NCI-H187 treated with DMSO at 0.1 percent for 48 hours (cell line): ENCODE measurements around the gene TRAF3.
"Not testable (repeated sequence)": the region's sequence is repeated elsewhere in the genome, so short reads cannot be mapped to it uniquely, and the experiment has no call there.

Experiments used
- DNase-seq: peaks from one replicate; lab custom pipeline; 2025; lab: John Stamatoyannopoulos, UW

Gene TRAF3

DNA sequence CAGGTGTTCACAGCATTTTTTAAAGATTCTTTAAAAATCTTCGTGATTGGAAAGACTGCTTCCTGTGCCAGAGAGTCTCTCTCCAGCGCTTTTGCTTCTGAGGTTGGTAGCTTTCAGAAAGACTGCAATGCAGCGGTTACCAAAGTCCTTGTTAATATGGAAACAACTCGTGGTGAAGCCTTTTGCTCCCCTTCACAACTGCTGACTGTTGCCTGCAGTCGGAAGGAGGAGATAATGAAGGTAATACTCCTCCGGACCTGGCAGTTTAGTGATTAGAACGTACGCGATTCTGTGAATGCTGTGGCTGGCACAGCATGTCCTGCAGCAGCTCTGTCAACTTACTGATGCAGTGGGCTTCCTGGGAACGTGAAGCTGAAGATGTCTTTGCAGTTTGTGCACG lies 50.9 kb downstream of the TRAF3 start:
- no peak for DNase-seq

DNA sequence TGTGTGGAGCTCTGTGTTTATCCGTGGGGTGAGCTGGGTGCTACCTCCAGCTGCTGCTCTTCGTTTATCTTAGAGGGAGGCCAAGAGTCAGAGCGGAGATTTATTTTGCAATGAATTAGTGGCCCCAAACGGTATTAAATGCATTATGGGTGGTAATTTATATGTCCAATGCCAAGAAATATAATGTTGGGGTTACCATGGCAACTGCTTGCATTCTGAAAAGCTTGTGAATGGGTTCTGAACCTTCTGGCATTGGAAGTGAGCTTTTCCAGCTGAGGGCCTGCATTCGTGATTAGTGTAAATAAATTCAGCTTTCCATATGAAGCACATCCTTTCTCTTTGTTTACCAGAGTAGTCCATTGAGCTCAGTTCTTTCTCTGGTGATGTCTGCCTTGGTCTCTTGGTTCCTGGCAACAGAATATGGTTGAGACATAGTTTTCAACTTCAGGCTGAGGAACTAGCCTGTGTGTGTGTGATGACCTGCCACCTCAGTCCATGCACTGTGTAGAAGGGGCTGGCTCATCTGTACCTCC lies 51.8 kb downstream of the TRAF3 start:
- no peak for DNase-seq

DNA sequence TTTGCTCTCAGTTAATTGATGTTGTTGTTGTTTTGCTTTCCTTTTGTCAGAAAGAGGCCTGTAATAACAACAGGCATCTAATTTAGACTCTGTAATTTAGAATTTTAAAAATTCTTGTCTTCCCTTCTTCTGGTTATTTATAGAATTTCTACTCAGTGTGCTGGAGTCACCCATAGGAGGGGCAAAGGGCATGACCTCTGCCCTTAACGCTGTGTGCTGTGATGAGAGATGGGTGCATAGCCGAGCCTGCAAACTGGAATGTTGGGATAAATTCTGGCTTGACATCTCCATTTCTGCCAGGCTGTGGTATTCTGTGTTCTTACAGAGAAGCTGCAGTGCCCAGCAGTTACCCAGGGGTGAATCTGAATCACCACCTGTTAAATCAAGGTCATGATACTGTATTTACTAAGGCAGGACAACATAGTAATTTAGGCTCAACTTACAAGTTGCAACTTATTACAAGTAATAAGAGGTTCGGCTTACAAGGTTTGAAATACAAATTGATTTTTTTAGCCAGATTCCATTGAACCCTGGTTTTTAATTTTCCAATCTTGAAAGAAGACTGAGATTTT lies 53.3 kb downstream of the TRAF3 start:
- DNase-seq: no peak

DNA sequence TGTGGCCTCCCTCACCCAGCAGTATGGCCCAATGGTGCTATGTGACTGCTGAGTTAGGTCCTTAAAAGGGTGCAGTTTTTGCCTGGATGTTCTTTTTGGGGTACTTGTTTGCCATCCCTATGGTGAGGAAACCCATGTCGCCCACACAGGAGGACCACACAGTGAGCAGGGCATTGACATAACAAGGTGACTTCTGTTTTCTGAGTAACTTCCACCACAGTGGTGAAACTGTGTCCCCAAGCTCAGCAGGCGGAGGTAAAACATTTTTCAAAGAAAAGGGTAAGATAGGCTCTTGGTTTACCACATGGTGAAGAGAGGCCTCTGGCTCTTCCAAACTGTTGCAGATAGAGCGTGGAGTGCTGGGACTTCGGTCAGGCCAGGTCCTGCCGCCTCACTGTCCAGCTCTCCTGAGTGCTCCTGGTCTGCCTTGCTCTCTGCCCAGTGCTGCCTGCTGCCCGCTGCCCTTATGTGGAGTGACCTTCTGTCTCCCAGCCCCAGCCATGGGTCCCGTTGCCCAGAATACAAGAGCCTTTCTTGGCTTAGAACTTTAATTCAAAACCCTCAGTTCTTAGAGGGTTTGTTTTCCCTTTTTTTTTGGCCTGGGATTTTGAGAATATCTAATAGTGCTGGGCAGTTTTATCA lies 54.0 kb downstream of the TRAF3 start:
- DNase-seq: no peak

DNA sequence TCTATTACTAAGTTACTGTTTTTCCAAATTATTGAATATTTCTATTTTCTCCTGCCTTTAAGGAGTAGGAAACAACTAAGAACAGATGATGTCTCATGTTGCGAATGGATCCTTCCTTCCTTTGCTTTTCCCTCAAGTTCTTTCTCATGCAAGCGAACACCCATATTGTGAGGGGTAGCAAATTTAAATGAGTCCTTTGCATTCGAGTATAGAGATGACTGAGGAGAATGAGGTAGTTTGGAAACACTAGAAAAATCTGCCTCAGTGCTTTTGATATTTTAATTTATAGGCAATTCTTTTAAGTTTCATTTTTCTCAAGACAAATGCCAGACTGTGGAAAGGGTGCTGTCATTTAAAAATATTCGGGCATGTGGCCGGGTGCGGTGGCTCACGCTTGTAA lies 56.1 kb downstream of the TRAF3 start:
- no peak for DNase-seq

DNA sequence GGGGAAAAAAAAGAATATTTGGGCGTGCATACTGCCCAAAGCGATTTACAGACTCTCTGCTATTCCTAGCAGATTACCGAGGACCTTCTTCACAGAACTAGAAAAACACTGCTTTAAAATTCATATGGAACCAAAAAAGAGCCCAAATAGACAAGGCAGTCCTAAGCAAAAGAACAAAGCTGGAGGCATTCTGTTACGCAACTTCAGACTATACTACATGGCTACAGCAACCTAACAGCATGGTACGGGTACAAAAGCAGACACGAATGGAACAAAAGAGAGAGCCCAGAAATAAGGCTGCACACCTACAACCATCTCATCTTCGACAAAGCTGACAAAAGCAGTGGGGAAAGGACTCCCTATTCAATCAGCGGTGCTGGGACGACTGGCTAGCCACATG lies 56.7 kb downstream of the TRAF3 start:
- DNase-seq: no peak

DNA sequence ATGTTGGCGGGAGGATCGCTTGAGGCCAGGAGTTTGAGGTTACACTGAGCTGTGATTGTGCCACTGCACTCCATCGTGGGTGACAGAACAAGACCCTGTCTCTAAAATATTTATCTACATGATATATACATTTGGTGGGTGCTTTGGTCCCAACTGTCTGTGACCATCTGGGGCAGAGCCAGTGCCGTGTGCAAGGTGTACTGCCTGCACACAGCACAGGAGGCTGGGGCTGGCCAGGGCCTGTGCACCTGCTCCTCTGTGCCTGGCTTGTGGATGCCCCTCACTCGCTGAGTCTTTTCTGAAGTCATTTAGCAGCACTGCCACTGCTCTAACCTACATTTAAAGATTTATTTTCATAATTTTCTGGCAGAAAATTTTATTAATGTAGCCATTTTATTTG lies 58.7 kb downstream of the TRAF3 start:
- no peak for DNase-seq

DNA sequence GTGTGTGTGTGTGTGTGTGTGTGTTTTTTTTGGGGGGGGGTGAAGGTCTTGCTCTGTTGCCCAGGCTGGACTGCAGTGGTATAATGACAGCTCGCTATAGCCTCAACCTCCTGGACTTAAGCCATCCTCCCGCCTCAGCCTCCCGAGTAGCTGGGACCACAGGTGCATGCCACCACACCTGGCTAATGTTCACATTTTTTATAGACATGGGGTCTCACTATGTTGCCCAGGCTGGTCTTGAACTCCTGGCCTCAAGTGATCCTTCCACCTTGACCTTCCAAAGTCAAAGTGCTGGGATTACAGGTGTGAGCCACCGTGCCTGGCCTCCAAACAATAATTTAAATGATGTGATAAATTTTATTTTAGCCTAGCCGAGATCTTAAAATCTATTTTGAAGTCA lies 59.9 kb downstream of the TRAF3 start:
- not testable (repeated sequence) for DNase-seq

DNA sequence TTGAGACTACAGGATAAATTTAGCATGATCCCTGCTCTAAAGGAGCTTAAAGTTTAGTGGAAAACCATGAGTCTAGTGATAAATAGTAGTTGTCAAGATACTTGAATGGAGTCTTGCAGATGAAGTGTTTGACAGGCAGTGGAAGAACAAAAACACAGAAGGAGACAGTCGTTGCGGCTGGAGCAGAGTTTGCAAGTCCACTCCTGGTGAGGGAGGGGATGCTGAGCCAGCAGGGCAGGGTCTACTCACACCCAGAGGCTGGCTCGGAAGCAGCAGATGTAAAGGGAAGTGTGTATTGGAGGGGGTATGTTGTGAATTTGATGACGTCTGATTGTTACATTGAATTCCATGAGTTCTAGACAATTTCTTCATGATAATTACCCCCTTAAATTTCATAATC lies 61.3 kb downstream of the TRAF3 start:
- DNase-seq: no peak

DNA sequence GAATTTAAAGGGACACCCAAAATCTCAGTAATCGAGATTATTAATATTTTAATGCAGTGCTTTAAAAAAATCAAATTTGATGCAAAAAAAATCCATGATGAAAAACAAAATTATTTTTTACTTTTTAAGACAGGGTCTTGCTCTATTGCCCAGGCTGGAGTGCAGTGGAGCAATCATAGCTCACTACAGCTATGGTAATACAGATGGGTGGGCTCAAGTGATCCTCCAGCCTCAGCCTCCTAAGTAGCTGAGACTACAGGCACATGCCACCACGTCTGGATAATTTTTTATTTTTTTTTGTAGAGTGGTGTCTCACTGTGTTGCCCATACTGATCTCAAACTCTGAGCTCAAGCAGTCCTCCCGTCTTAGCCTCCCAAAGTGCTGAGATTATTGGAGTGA lies 62.9 kb downstream of the TRAF3 start:
- no peak for DNase-seq

DNA sequence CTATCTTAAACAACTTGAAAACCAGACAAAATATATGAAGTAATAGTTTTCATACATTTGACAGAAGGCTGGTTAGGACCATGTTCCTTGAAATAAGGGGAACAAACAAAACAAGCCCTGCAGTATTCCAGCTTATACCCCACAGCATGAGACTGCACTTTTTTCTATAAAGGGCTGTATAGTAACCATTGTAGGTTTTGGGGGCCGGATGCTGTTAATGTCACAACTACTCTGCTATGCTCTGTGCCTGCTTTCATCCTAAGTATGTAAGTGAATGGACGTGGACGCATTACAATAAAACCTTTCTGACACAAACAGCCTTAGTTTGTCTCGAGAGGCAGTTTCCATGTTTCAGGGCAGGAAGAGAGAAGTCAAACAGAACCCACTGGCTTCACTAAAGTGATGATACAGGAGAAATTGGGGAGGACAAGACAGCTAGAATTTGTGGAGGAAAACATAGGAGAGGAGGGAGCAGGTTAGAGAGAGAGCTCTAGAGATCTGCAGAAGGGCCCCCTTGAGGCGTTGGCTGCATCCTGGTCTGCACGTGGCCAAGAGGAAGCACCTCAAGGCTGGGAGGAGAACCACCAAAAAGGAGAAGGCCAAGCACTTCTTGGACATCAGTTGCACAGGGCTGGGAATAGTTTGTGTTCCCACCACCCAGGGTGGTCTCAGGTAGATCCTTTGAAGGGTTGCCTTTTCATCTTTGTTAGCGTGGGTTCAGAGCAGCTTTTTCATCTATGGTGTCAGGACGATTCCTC lies 63.7 kb downstream of the TRAF3 start:
- DNase-seq: no peak

DNA sequence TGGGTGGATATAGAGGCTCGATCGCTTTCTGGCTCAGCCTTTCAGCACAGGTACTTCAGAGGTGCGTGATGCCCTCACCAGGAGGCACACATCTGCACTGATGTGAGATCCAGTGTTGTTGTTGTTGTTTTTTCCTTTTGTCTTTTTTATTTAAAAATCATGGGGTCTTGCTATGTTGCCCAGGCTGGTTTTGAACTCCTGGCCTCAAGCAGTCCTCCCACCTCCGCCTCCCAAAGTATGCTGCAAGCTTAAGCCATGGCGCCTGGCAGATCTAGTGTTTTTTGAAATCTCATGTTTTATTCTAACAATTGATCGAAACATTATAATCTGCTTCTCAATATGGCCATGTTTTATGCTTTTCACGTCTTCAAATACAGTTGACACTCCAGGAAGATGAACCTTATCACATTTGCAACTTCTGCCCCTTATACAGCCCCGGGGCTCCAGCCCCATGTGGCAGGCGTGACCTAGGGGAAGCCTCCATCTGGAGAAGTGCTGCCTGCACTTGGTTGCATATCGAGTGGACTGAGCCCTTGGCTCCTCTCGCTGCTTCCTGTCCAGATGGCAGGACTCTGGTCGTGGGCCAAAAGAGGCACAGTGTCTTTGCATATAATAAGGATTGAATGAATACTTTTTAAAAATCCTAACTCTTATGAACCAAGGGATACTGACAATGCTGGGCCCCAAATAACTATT lies 71.7 kb downstream of the TRAF3 start:
- DNase-seq: no peak

DNA sequence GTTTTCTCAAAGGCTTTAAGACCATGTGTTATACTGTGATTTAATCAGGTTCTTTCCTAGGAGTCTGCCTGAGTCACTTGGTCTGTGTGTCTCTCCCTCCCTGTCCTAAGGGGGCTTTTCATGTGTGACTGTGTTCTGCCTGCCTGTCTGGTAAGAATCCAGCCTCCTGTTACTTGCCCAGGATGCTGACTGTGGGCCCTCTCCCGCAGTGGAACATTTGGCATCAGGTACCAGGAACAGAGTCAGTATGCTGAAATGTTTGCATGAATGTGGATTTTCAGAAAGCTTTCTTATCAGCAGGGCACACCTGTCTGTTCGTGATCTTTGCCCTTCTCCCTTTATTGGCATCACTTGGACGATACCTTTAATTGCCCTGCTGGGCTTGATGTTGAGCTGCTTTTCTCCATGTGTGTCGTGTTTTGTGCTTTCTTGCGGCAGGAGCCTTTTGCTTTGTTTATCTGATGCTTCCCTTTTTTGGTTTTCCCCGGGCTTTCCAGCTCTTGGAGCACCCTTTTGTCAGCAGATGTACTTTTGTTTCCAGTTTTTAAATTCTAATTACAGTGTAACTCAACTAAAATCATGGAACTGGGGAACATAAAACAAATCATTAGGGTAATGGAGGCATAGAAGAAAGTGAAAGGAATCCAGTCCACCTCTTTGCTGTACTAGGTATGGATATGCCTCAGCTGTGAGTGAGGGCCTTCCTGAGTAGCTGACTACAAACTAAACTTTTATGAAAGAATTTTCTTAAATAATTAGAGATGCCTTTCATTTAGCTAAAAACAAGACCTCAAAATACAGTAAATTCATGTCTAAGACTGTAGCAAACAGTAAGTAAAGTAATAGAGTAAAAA lies 72.5 kb downstream of the TRAF3 start:
- no peak for DNase-seq

DNA sequence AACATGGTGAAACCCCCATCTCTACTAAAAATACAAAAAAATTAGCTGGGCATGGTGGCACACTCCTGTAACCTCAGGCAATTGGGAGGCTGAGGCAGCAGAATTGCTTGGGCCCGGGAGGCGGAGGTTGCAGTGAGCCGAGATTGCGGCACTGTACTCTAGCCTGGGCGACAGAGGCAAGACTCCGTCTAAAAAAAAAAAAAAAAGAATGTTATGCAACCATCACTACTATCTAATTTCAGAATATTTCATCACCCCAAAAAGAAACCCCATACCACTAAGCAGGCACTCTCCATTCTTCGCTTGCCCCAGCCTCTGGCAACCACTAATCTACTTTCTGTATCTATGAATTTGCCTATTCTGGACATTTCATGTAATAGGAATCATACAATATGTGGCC lies 76.4 kb downstream of the TRAF3 start:
- no peak for DNase-seq

DNA sequence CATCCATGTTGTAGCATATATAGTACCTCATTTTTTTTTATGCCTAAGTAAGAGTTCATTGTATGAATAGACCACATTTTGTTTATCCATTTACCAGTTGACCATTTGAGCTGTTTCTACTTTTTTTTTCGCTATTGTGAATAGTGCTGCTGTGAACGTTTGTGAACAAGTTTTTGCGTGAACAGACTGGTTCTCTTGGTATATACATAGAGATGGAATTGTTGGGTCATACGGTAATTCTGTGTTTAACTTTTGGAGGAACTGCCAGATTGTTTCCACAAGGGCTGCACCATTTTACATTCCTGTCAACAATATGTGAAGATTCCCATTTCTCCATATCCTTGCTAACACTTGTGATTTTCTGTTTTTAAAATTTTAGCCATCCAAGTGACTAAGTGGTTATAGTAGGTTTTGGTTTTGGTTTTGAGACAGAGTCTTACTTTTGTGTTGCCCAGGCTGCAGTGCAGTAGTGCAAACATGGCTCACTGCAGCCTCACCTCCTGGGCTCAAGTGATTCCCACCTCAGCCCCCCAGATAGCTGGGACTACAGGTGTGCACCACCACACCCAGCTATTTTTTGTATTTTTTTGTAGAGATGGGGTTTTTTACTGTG lies 76.9 kb downstream of the TRAF3 start:
- no peak for DNase-seq

DNA sequence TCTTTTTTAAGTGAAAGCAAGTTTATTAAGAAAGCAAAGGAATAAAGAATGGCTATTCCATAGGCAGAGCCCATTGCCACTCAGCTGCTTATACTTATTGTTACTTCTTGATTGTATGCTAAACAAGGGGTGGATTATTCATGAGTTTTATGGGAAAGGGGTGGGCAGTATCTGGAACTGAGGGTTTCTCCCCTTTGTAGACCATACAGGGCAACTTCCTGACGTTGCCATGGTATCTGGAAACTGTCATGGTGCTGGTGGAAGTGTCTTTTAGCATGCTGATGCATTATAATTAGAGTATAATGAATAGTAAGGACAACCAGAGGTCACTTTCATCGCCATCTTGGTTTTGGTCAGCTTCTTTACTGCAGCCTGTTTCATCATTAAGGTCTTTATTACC lies 78.9 kb downstream of the TRAF3 start:
- no peak for DNase-seq

DNA sequence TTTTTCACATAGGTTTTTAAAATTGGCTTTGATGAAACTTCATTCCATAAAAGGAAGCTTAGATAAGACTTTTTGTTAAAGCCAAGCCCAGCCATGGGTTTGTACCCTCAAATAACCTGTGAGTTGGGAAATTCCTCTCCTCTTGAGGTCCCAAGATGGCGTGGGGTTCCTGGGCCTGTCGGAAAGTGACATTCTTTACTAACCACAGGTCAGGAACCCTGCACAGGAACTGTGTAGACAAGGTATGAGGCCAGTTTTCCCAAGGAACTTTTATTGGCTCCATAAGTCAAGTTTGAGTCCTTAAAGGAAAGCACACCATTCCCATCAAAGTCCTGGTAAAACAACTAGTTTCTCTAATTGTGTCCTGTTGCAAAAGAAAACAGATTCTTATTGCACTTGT lies 80.2 kb downstream of the TRAF3 start:
- no peak for DNase-seq

DNA sequence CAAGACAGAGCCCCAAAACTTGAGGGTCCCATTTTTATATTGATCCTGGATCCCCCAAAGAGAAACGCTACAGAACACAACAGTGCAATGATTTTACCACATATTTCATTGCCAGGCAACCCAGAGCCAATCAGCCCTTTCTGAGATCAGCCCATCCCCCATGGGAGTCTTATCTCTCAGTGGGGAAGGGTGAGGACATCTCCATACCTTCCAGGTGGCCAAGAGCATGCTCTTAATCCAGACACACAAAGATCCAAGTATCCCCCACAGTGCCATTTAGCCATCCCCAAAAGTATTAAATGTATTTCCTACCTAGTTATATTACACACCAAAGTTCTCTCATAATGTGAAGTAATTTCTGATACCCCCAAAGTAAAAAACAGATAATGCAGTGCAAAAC lies 82.7 kb downstream of the TRAF3 start:
- DNase-seq: no peak

DNA sequence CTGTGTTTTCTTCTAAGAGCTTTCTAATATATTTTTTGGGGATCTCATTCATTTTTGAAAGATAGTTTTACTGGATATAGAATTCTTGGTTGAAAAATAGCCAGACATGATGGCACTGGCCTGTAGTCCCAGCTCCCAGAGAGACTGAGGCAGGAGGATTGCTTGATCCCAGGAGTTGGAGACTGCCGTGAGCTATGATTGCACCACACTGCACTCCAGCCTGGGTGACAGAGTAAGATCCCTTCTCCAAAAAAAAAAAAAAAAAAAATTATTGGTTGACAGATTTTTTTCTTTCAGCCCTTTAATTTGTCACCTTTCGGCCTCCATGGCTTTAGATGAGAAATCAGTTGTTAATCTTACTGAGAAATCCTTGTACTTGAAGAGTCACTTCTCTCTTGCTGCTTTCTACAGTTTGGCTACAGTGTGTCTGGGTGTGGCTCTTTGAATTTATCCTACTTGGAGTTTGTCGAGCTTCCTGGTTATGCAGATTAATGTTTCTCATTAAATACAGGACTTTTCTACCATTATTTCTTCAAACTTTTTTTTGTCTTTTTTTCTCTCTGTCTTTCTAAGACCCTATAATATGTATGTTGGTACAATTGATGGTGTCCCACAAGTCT lies 85.0 kb downstream of the TRAF3 start:
- DNase-seq: no peak

DNA sequence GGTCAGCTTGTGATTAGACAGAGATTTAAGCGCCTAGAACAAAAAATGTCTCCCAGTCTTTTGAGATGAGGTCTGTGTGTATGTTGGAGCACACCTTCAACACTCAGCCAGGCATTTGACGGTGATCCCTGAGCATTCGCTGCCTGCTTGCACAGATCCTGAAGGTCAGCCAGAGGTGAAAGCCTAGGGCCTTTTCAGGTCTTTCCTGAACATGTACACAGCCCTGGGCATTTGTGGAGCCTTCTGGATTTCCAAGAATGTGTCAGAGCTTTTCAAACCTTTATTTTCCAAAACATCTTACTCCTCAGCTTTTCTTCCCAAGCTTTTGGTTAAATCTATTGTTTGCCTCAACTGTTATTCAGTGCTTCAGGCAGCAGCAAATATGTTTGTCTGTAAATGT lies 86.1 kb downstream of the TRAF3 start:
- DNase-seq: no peak

DNA sequence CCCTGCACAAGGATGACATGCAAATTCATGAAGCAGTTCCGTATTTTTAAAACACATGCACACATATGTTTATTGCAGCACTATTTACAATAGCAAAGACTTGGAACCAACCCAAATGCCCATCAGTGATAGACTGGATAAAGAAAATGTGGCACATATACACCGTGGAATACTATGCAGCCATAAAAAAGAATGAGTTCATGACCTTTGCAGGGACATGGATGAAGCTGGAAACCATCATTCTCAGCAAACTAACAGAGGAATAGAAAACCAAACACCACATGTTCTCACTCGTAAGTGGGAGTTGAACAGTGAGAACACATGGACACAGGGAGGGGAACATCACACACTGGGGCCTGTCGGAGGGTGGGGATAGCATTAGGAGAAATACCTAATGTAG lies 88.7 kb downstream of the TRAF3 start:
- not testable (repeated sequence) for DNase-seq
